ENCODE measurements around the gene PI4K2A. TPM values are rescaled to one million over a fixed set of nuclear protein-coding genes. Genes with fewer than 3 reads are reported as not detected.
"Not testable (repeated sequence)": the region's sequence is repeated elsewhere in the genome, so short reads cannot be mapped to it uniquely, and the experiment has no call there.

Gene PI4K2A
- total RNA-seq, 1 donor from 2014 or later = 7.7 TPM

DNA sequence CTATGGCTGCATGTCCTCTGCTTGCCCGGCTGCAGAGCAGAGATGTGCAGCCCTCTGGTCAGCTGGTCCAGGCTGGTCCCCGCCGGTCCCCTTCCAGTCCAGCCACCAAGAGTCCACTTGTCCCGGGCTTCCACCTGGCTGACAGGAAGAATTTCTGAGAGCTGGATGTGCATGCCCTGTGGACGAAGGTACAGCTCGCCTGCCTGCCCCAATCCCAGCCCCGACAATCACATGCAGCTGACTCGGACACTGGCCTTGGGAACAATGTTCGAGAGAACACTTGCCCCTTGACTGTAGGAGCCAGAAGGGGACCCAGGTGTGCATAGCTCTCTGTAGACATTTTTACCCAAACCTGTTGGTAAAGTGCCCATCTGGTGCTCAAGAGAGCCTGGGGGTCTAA, 34.8 kb downstream of the PI4K2A start:
- DNase-seq = no peak

DNA sequence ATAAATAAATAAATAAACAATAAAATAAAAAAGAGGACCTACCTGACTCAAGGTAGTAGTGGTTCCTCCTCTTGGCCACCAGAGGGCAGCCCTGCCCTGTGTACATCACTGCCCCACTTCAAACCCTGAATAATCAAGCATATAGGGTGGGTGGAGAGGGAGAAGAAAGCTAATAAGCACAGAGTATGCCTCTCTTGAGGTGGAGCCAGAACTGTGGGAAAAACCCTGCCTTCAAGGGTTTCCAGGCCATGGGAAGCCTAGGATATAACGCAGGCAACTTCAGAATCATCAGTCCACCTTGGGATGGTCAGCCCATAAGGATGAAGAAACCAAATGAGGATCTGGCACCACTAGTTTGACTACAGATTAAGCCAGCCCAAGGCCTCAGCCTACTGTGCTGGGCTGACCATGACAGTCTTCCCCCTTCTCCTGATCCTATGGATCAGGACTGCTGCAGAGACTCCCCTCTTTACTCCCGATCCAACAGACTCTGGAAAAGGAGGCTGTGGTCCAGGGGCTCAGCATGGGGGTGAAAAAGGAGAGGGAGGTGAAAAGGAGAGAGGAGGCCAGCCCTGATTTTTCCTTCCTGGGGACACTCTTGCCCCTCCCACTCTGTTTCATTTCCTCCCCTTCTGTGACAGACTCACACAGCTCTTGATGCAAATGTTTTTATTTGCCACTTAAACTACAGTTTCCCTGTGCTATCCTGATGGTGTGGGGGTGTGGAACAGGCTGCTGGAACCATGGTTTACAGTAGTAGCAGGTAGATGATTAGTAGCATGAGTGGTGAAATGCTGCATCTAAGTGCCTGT, 36.5 kb downstream of the PI4K2A start:
- DNase-seq = peak; percentile 13

DNA sequence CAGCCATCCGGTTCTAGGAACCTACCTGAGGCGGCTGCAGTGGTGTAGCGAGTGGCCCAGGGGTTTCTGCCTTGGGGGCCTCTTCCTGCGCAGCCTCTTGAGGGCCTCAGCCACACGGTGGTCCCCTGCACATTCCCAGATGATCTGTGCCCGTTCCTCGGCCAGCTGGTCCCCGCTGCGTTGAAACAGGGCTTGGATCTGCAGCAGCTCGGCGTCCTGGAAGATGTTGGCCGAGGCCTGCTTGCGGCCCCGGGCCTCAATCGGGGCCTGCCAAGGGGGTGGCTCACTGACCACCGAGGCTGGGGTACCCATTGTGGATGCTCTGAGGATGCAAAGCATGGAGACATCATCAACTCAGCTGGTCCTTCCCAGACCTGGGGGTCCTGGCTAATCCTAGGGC, 39.1 kb downstream of the PI4K2A start:
- DNase-seq = no peak

DNA sequence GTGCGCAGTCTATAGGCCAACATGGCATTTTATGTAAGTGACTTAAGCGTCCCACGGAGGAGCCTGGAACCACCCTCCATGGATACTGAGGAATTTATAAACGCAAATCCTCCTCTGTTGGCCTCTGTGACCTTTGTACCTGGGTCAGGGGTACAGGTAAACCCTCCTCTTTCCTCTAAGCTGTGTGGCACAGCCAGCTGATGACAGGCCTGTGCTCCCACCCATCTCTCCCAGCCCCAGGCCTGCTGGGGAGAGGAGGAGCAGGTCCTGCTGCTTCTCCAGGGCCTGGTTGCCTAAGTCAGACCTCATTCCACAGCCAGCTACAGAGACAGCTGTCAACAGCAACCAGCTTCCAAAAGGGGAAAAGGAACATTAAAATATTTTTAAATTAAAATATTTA, 41.6 kb downstream of the PI4K2A start:
- DNase-seq = no peak

DNA sequence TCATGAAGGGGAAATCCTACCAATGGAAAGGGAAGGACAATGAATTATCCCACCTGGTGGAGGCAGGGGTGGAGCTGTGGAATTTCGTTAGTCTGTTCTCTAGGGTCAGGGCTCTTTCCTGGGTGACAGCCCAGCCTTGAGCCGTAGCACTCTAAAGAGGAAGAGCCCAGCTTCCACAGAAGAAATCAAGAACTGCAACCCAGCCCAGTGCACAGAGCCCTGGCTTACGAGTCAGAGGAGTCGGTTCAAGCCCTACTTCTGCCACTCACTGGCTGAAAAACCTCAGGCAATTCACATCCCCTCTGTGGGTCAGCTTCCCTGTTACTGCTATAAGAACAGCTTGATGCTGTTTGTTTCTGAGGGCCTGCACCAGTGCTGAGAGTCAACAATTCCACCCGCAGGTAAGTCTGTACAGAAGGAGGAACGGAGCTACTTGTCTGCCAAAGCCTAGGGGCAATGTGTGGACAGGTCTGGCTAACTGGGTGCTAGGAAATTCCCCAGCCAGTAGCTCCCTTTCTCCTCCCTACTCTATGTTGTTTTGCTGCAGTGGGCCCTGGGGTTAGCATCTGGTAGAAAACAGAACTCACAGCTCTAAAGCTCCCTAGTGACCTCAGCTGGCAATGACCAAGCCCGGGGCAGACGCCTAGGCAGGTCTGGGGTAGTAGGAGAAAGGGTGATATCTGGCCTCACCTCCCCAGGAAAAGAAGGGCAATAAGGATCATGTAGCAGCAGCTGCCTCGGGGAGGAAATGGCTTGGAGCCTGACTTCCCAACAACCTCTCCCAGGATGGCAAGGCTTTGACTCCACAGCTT, 43.3 kb downstream of the PI4K2A start:
- no peak for DNase-seq

DNA sequence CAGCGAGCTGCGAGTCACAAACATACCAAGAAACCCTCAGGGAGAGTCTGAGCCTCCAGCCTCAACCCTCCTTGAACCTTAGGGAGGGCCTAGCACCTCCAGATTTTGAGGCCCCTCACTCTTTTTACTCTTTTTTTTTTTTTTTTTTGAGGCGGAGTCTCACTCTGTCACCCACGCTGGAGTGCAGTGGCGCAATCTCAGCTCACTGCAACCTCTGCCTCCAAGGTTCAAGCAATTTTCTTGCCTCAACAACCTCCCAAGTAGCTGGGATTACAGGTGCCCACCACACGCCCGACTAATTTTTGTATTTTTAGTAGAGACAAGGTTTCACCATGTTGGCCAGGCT, 43.9 kb downstream of the PI4K2A start:
- not testable (repeated sequence) for DNase-seq

DNA sequence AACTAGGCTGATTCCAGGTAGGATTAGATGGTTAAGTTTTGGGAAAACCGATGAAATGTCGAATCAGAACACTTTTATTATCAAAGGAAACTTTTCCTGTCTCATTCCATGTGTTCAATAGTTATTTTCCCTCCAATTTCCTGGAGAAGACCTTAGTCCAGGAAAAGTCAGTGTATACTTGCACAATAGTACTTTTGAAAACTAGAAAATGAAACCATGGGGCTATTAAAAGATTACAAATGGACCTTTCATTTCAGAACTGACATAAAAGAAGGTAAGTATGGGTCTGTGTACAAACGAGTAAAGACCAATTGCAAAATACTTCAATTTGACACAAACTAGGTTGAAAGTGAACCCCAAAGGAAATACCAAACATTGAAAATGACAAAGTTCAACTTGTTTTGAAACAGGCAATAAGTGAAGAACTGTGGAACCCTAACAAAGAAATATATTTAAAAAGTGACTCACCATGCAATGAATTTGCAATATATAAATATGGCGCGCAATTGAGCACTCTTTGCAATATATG, 44.5 kb downstream of the PI4K2A start:
- DNase-seq = no peak

DNA sequence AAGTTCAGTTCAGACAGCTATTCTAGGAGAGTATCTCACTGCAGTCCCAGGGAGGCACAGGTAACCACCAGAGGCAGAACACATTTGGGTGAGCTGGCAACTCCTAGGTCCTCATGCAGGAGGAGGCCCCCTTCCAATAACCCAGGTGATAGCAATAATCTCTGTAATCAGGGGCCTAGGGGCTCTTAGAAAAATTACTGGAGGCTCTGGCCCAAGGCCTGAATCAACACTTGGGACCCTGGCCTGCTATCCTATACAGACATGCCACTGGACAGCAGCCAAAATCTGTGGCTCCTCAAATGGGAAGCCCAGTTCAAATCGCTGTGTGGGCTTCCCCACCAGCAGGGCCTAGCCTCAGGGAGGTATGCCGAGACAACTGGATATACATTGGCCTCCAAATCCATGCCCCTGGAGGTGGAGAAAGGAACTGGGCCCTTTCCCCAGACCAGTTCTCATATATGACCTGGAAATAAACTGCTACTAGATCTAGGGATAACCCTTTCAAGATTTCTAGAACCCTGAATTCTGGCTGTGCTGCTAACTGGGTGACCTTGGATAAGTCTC, 45.0 kb downstream of the PI4K2A start:
- DNase-seq = no peak

DNA sequence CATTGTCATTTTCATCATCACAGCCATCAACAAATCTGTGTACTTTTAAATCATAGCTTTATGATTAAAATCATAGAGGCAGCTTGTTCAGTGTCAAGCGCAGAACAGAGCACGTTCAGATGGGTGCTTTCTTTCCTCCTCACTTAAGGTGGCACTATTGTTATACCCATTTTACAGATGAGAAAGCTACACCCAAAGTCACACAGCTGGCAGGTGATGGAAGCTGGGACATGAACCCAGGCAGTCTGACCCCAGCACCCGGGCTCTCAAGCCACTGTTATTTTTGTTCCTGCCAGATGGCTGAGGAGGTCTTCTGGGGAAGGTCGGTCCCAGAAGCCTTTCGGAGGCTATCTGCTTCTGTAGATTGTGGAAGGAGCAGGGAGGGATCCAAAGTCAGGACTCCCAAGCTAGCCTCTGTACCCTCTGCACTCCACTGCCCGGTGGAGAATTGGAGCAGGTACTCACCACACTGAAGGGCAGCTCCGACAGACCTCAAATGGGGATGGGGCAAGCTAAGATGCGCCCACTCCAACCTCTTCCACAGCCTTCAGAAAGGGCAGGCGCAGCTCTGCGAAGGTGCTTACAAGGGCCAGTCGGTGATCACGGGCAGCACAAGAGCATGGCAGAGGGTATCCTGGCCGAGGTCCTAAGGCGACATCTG, 46.0 kb downstream of the PI4K2A start:
- DNase-seq = no peak

DNA sequence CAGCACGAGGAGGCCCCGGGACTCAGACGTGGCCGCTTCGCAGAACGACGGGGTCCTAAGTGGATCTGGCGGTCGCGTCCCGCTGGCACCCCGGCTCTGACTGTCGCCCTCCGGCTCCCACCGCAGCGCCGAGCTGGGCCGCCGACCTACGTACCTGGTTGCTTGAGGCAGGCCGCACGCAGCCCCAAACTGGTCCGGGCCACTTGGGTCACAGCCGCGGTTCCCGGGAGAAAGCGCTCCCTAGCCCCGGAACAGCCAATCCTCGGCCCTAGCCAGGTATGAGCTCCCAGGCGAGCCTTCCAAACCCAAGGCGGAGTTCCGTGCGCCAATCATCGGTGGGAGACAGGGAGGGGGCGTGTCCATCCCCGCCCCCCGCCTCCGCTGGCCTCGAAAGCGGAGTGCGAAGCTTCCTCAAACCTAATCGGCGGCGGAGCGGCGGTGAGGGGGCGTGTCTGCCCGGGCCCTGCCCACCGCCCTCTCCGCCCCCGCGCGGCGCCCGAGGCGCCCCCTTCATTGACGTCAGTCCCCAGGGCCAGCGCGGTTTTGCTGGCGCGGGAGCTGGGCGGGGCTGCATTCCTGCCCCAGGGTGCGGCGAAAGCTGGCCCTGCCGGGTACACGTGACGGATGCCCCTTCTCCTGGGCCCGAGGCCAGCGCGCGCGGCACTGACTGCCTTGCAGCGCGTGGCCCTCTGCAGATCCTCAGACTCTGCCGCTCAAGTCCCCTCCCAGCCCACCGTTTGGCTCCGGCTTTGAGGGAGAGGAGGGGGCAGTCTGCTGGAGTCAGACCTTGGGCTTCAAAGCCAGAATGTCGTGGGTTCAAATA, 46.7 kb downstream of the PI4K2A start, which contains the start of gene AVPI1:
AVPI1 (minus strand) TSS at position 280 of the 823 bp plus-strand sequence. CDS start 7,336 bp downstream, outside the sequence.
- DNase-seq = peak; percentile 95

DNA sequence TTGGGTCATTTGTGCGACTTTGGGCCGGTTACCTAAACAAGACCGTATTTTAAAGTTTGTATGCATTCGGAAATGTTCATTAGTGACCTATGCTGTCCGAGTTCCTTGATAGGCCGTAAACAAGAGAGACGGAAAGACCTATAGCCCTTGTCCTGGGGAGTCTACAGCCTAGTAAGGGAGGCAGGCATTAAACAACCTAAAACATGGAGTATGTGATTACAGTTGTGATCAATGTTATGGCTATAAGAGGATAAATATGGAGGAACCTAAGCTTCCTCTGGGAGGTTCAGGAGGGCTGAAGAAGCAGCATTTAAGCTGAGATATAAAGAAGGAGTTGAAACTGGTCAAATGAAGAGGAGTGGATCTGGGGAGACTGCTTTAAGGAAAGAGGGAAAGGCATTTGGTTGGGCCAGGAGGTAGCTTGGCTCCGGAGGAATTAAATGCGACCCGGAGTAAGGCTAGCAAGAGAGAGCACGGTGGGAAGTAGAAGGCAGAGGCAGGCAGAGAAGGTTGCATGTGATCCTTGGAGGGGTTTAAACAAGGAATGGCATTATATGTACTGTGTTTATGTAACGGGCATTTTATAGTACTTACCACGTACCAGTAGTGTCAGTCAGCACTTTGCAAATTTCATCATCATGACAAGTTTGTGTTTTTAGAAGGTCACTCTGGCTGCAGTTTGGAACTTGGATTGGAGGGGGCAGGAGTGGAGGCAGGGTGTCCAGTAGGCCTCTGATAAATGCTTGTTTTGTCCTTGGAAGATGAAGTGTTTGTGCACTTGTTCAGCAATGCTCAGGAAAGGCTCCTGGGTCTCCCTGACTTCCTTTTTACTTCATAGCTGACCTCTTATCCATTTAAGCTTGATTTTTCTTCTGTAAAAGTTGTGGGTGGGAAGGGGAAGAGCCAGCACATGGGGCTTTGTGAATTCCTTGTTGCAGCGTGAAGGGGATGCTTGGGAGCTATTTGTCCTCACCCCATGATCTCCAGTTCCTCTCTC, 47.6 kb downstream of the PI4K2A start:
- DNase-seq = no peak

DNA sequence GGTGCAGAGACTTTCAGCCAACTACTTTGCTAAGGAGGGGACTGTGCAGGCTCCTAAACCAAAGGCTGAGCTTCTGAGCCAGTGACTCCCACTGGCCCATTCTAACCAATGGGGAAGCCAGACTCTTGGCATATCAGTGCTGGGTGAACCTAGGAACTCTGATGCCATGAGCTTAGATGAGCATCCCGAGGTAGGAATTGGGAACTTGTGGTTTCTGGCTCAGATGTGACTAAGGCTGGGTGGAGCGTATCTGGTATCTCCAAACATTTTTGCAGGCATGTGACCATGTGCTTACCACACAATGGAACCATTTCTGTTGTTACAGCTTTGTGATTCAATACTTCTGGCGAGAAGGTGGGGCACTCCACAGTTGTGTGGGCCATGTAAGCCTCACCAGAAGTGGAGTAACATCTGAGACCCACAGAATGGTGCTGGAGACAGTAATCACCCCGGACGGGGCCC, 49.1 kb downstream of the PI4K2A start:
- no peak for DNase-seq

DNA sequence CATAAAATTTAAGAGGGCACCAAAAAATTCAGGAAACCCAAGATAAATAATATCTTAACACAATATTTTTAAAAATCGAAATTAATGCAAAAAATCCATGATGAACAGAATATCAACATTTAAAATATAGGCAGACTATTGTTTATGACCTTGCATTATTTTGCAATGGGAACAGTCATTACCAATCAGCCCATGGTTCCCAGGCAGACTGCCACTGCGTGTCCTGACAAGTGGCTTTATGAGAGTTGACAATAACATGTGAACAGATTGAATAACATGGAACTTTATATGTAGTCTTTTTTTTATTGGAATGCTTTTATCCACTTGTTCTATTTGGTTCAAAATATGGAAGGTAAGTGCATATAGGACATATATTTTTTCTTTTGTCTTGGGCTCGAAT, 49.7 kb downstream of the PI4K2A start:
- DNase-seq = no peak

DNA sequence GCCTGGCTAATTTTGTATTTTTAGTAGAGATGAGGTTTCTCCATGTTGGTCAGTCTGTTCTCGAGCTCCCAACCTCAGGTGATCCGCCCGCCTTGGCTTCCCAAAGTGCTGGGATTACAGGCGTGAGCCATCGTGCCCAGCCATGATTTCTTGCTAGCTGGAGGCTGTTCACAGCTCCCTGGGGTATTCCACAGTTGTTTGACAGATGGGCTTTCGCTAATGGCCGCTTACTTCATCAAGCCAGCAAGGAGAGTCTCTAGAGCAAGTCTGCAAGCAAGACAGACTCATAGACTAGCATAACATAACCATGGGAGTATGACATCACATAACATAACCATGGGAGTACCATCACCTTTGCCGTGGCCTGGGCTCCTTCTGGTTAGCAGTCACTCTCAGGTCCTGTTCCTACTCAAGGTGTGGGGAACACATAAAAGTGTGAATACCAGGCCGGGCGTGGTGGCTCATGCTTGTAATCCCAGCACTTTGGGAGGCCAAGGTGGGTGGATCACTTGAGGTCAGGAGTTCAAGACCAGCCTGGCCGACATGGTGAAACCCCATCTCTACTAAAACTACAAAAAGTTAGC, 57.7 kb downstream of the PI4K2A start:
- DNase-seq = peak; percentile 41

DNA sequence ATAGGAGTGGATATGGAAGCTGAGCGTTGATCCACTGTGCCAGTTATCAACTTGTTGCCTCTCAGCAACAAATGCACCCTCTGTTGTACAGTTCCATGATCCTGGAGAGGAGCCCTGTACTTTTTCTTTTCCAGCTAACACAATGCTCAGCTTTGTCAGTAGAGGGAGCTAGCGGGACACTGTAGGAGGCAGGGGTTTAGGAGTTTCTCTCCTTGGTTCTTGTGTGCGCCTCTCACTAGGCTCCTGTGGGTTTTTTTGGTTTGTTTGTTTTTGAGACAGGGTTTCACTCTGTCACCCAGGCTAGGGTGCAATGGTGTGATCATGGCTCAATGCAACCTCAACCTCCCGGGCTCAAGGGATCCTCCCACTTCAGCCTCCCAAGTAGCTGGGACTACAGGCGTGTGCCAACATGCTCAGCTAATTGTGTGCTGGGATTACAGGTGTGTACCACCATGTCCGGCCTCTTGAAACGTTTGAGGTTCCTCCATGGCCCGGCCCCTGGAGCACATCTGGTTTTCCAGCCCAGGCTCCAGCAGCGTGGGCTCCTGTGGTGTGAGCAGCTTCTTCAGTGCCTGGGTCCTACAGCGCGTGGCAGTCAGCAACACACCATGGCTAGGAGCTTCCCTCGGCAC, 61.1 kb downstream of the PI4K2A start:
- peak; percentile 57 for DNase-seq

DNA sequence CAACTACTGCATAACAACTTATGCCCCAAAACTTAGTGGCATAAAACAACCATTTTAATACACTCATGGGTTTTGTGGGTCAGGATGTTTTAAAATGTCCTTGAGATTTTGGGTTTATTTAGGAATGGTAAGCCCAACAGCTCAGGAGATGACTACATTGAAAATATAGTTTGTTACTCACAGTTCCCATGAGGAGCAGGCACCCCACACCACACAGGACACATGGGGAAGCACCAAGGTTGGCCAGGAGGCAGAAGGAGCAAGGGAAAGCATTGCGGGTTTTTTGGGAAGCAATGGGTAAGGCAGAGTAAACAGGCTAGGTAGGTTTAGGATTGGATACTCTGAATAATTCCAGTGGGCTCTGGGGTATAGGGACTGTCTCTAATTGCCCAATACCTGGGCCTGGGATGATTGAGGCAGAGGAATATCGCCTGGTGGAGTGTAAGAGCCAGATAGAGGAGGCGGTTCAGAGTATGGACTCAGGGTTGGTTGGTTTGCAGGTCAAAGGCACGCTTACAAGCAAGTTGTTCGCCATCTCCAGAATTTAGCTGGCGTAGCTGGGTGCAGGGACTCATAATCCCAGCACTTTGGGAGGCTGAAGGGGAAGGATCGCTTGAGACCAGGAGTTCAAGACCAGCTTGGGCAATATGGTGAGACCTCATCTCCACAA, 63.1 kb downstream of the PI4K2A start:
- DNase-seq = no peak

DNA sequence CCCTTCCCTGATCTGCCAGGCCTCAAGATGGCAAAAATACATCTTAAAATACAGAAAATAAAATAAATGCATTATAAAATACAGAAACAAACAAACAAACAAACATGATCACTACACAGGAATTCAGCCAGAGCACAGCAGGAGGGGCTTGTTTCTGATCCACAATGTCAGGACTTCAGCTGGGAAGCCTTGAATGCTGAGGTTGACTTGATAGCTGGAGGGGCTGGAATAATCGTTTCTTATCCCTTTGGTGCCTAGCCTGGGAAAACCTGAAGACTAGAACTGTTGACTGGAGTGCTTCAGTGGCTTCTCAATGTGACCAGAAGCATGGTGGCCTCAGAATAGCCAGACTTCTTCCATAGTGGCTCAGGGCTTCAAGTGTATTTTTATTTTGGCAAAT, 63.9 kb downstream of the PI4K2A start:
- DNase-seq = no peak

DNA sequence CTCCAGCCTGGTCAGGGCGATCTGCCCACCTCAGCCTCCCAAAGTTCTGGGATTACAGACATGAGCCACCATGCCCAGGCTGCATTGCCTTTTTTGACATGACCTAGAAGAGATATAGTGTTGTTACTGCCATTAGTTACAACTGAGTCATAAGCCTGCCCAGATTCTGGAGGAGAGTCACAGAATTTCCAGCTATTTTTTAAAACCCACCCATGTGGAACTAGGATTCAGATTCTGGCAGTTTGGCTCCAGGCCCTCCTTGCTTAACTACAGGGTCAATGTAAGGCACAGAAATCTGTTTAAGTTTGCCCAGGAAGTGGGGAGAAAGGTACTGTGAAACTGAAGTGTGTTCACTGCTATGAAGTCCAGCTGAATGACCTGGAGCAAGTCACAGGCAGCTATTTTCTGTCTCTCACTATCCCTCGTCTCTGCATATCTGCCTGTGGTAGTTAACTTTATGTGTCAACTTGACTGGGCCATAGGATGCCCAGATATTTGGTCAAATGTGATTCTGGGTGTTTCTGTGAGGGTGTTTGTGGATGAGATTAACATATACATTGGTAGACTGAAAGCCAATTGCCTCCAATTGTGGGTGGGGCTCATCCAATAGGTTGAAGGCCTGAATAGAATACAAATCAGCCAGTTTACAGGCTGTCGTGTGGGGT, 64.7 kb downstream of the PI4K2A start:
- DNase-seq = no peak
